Heart left ventricle (tissue), 13 donors: ENCODE measurements around the gene SDHB.

ENCODE experiments used
- POLR2A ChIP-seq, 2 donors: fragments of 450-650 bp; IDR thresholded peaks; one replicate each; pipeline ENCODE4 v1.6.1; 2017; ENCODE audit warnings: antibody characterized with exemption in 2 of 2, mild to moderate bottlenecking in 2 of 2, moderate library complexity in 2 of 2
- TF ChIP-seq, protein P1 (sequence below), 12 donors: fragments of 200-600 bp; sonication (generic) in 4 of 12; IDR thresholded peaks; one replicate each; pipeline versions ENCODE4 v1.5.0 to v1.8.0; 2018 to 2022; ENCODE audit warnings: antibody characterized with exemption in 12 of 12, mild to moderate bottlenecking in 5 of 12
- donor health status: ischemic (EF 13 %, LVEDD 7.1; RV severe dilation, severe dysfunction).
- donor health status: DM: no; HTN: yes; CAD: no.
- donor health status: DM: no; HTN: no; CAD: no.
- donor health status: ischemic (EF 25% LVEDD 6.9; RV normal size, moderate dysfunction).
- donor health status: ischemic (EF 25% LVEDD 5.7; RV mildly dilated, moderate dysfunction).
- donor health status: ischemic (EF 35%, LVEDD 5.7; RV mildly dilated, moderate dysfunction).
- donor health status: nonischemic (EF 11% LVEDD 7.7; RV severe dilation, severe dysfunction).
- donor health status: DM: yes; HTN: yes; CAD: no.
- donor health status: PGD.
- donor health status: ischemic (EF 29% LVEDD 5.4; RV normal size, mild dysfunction).
- donor health status: nonischemic (EF 23%, LVEDD 6.1; RV moderate dilation, normal function).

DNA sequence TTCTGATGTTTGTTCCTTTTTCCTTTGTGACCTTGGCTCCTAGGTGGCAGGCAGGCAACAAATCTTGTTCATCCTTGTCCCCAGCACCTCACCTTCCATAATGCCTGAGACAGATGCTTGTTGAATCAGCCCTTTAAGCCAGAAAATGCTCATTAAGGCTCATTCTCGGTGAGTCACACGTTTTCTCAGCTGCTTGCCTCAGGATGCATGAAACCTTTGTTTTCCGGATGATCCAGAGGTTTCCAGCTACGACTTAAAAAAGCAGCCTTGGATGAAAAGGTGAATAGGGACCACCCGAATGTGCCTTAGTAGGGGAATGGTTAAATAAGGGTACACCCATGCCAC, 37.5 kb downstream of the SDHB start:
- TF ChIP-seq, protein P1, sequence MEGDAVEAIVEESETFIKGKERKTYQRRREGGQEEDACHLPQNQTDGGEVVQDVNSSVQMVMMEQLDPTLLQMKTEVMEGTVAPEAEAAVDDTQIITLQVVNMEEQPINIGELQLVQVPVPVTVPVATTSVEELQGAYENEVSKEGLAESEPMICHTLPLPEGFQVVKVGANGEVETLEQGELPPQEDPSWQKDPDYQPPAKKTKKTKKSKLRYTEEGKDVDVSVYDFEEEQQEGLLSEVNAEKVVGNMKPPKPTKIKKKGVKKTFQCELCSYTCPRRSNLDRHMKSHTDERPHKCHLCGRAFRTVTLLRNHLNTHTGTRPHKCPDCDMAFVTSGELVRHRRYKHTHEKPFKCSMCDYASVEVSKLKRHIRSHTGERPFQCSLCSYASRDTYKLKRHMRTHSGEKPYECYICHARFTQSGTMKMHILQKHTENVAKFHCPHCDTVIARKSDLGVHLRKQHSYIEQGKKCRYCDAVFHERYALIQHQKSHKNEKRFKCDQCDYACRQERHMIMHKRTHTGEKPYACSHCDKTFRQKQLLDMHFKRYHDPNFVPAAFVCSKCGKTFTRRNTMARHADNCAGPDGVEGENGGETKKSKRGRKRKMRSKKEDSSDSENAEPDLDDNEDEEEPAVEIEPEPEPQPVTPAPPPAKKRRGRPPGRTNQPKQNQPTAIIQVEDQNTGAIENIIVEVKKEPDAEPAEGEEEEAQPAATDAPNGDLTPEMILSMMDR (IDR thresholded peaks at IDR 0.05) = no peak
- TF ChIP-seq POLR2A (IDR thresholded peaks at IDR 0.05) = no peak
